OCI-LY1 (cell line): ENCODE measurements around the gene PDE4D.

Source experiments
- EZH2 ChIP-seq: fragments of 200-600 bp; sonication (generic), shearing (Covaris generic); IDR thresholded peaks from 2 replicates; pipeline ENCODE4 v1.8.0; 2017; ENCODE audit warnings: borderline replicate concordance, mixed run types, mild to moderate bottlenecking, antibody characterized with exemption, low read length, moderate library complexity, mixed read lengths
- TF ChIP-seq, protein P1 (sequence below): fragments of 200-600 bp; sonication (generic), shearing (Covaris generic); IDR thresholded peaks from 2 replicates; pipeline ENCODE4 v1.5.1; 2017; ENCODE audit warnings: mild to moderate bottlenecking, antibody characterized with exemption, low read length, moderate library complexity, mixed read lengths

DNA sequence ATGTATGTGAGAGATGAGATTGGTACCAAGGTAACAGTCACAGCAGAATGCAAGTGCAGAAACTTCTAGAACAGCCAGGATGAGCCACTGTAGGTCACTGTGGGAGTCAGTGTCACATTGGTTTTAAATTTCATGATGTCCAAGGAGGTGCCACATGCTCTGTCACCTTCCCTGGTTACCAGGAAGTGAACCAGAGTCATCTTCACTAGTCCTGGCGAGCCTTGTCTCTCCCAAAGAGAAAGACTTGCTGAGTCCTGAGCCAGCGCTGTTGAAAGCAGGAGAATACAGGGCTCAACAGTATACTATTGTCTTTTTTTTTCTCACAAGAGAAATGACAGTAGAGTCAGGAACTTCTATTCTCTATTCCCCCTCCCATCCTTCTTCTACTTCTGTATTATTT is 695.2 kb downstream of the PDE4D start:
- TF ChIP-seq, protein P1, sequence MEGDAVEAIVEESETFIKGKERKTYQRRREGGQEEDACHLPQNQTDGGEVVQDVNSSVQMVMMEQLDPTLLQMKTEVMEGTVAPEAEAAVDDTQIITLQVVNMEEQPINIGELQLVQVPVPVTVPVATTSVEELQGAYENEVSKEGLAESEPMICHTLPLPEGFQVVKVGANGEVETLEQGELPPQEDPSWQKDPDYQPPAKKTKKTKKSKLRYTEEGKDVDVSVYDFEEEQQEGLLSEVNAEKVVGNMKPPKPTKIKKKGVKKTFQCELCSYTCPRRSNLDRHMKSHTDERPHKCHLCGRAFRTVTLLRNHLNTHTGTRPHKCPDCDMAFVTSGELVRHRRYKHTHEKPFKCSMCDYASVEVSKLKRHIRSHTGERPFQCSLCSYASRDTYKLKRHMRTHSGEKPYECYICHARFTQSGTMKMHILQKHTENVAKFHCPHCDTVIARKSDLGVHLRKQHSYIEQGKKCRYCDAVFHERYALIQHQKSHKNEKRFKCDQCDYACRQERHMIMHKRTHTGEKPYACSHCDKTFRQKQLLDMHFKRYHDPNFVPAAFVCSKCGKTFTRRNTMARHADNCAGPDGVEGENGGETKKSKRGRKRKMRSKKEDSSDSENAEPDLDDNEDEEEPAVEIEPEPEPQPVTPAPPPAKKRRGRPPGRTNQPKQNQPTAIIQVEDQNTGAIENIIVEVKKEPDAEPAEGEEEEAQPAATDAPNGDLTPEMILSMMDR = no peak
- no peak for TF ChIP-seq EZH2
